ENCODE measurements around the gene WDCP.
"Not testable (repeated sequence)": the region's sequence is repeated elsewhere in the genome, so short reads cannot be mapped to it uniquely, and the experiment has no call there.

Gene WDCP

GRCh38 chr2:24065341-24065740 lies 18.1 kb upstream of the WDCP start:
- no peak for DNase-seq (ENCODE audit: low spot score)

DNA sequence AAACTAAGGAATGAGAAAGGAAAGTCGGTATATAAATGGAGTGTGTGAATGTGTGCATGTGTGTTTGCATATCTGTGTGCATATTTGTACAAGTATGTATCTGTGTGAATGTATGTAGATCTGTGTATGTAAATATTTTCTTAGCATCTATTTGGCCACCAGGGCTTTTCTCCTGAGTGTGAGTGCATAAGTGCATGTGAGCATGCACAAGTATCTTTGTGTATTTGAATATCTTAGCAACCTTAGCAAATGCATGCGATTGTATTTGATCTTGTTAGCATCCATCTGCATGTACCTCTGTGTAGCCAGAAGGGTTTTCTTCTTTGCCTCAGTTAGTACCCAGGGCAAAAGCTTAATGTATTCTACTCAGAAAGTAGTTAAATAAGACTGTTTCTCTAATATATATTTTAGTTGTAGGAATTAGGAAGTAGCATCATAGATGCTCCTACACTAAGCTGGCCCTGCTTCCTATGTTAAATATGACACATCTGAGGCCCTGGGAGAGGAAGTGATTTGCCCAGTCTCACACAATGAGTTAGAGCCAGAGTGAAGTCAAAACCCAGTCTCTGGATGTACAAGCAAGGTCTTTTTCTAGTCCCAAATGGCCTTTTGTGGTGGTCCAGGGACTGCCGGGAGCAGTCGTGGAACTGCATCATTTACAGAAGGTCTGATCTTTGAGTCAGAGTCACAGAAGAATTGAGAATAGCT lies 11.5 kb upstream of the WDCP start:
- DNase-seq (ENCODE audit: low spot score): no peak

GRCh38 chr2:24055750-24056149 lies 8.6 kb upstream of the WDCP start:
- DNase-seq (ENCODE audit: low spot score): no peak

GRCh38 chr2:24054366-24055010 lies 7.3 kb upstream of the WDCP start:
- DNase-seq (ENCODE audit: low spot score): no peak

DNA sequence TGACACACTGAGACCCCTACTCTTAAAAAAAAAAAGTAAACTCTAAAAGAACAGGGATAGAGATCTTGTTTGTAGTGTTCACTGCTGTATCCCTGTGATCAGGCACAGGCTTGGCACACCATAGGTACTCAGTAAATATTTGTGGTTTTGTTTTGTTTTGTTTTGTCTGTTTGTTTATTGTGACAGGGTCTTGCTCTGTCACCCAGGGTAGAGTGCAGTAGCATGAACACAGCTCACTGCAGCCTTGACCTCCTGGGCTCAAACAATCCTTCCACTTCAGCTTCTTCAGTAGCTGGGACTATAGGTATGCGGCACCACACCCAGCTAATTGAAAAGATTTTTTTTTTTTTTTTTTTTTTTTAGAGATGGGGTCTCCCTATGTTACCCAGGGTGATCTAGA lies 5.8 kb upstream of the WDCP start:
- DNase-seq (ENCODE audit: low spot score): no peak

DNA sequence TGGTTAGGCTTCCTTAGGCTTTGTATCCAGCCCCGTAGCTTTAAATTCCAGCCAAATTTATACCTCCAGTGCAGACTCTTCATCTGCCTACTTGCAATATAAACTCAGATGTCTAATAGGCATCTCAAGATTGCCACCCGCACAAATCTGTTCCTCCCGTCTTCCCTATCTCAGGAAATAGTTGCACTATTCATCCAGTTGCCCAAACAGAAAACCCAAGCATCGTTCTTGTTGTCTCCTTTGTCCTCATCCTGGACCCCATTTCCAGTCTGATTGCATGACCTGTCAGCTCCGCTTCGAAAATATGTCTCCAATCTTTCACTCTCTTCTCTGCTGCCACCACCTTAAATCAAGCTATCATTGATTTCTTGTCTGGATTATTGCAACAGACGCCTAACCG lies 4.6 kb upstream of the WDCP start:
- DNase-seq (ENCODE audit: low spot score): no peak

GRCh38 chr2:24050041-24050979 lies 3.1 kb upstream of the WDCP start:
- DNase-seq (ENCODE audit: low spot score): no peak

DNA sequence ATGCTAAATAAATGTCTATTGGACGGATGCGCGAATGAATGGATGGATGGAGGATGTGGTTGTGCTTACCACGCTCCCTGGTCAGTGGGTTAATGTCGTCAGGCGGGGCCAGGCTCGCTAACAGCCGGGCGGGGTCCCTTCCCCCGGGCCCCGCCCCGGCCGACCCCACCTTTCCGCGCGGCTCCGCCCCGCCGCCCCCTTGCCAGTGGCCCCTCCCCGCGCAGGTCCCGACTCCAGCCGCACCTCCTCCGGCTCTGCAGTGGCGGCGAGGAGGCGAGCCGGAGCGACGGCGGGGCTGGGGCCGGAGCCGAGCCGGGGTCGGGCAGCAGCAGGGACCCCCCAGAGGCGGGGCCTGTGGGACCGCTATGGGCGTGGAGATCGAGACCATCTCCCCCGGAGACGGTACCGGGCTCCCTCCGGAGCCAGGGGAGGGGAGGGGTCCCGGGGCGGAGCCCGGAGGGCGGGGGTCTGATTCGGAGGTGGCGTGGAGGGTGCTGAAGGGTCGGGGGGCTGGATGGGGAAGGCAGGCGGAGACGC lies 2.4 kb upstream of the WDCP start, which contains the start of gene FKBP1B:
Gene FKBP1B (plus strand): TSS at position 257 of the 537 bp plus-strand sequence. CDS start 109 bp downstream, at position 366.
- no peak for DNase-seq (ENCODE audit: low spot score)

DNA sequence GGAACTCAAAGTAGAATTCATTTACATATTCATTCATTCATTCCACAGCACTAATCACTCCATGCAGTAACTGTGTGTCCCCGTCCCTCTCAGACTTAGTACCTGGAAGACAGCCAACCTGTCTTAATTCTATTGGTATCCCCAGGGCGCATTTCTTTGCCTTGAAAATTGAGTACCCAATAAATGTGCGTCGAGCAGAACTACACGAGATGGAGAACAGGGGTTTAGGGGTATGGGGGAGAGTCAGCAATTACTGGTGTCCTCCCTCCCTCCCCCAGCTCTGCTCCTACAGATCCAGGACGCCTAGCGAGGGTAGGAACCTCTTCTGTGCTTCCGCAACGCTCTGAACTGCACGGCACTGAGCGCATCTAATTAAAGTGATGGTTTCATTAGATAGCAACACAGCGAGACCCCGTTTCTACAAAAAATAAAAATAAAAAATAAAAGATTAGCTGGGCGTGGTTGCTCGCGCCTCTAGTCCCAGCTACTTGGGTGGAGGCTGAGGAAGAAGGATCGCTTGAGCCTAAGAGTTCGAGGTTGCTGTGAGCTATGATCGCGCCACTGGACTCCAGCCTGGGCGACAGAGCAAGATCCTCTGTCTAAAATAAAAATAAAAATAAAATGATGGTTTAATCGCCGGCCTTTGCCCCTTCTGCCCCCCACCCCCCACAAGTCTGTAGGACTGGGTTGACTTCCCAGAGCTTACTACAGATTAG lies 1.7 kb upstream of the WDCP start:
- no peak for DNase-seq (ENCODE audit: low spot score)

DNA sequence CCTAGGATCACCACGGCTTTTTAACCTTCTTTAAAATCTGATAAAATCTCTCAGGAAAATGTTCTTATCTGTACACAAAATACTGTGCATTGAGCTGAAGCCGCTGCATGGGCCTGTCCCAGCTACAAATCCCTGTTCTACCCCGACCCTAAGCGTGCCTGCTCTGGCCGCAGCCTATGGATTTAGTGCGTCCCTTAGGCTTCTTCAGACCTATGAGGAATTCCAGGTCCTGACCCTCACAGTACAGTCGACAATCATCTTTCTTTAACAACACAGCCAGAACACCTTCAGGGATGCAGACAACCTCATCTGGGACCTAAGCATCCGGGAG lies 477 bp upstream of the WDCP start:
- no peak for DNase-seq (ENCODE audit: low spot score)

- DNase-seq (ENCODE audit: low spot score): no peak
Measured at GRCh38 chr2:24046599-24046929, 627 bp downstream of the WDCP start.

- no peak for DNase-seq (ENCODE audit: low spot score)
Measured at GRCh38 chr2:24045511-24046508, 1.4 kb downstream of the WDCP start.

DNA sequence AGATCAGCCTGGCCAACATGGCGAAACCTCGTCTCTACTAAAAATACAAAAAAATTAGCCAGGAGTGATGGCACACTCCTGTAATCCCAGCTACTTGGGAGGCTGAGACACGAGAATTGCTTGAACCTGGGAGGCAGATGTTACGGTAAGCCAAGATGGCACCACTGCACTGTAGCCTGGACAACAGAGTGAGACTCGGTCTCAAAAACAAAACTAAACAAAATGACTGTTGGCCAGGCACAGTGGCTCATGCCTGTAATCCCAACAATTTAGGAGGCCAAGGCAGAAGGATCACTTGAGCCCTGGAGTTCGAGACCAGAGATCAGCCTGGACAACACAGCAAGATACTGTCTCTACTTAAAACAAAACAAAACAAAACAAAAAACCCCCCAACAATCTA lies 4.1 kb downstream of the WDCP start:
- not testable (repeated sequence) for DNase-seq (ENCODE audit: low spot score)

DNA sequence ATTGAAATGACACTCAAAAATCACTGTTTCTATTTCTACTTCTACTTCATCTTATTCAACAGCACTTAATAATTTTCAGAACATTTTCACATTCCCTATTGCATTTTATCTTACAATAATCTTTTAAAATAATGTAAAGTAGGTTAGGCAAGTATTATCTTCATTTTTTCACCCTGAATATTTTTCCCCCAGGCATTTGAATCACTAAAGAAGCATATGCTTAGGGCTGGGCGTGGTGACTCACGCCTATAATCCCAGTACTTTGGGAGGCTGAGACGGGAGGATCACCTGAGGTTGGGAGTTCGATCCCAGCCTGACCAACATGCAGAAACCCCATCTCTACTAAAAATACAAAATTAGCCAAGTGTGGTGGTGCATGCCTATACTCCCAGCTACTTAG lies 6.7 kb downstream of the WDCP start:
- DNase-seq (ENCODE audit: low spot score): no peak

GRCh38 chr2:24038786-24039499 lies 8.2 kb downstream of the WDCP start:
- DNase-seq (ENCODE audit: low spot score): no peak

DNA sequence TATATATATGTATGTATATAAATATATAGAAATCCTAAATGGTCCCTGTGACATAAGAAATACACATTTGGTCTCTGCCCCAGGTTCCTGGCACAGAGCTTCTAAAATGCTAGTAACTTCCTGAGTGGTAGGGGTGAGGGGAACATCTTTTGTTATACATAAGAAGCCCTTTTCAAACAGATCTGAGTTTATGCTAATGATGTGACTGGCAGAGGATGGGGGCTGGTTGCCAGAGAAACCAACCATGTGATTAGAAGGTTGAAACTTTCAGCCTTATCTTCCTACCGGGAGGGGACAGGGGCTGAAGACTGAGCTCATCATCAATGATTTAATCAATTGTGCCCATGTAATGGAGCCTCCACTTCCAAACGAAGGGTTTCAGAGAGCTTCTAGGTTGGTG lies 21.0 kb downstream of the WDCP start:
- DNase-seq (ENCODE audit: low spot score): no peak

DNA sequence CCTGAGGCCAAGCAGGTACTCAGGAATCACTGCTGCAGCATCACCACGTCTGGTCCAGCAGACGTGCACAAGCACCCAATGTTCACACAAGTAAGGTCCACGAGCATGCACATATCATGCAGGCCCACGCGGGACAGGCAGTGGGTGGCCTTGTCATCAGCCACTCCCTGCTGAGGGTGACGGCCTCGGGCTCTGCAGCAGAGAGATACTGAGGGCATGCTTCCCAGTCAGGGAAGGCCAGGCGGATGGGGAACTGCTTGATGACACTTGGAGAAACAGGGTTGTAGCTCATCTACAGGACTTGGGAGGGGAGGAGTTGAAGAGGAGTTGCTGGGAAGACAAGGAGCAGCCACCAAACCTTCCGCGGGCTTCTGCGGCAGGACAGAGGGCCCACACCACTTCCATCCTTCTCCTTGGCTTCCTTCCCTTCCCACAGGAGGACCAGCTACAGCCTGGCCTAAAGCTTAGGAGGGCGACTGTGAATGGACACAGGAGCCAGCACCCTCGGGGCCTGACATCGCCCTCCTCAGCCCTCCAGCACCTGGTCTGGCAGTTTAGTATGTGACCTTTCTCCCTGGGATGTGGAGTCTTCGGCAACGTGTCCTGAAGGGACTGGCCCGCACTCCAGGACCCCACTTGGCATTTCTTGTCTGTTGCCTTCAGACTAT lies 22.1 kb downstream of the WDCP start:
- no peak for DNase-seq (ENCODE audit: low spot score)

DNA sequence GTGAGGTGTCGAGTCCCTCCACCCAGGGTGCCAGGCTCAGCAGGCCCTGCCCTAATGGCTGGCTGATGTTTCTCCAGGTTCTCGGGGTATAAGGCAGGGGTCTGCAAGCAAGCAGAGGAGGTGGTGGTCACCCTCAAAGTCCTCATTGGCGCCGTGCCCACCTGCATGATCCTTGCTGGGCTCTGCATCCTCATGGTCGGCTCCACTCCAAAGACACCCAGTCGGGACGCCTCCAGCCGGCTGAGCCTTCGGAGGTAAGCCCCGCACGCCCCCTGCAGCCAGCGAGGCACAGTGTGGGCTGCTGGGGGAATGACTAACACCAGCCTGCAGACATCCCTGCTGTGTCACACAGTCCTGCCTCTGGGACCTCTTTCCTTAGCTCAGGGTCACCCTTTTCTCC lies 23.2 kb downstream of the WDCP start:
- no peak for DNase-seq (ENCODE audit: low spot score)

GRCh38 chr2:24022975-24023575 lies 24.1 kb downstream of the WDCP start:
- DNase-seq (ENCODE audit: low spot score): no peak

Measured in pons (tissue), 1 donor.